Ovary (tissue), 9 donors: ENCODE results near the gene TDRKH. TPM values are rescaled to one million over a fixed set of nuclear protein-coding genes. Genes with fewer than 3 reads are reported as not detected.

Experiments
- DNase-seq, 5 donors: peaks; one replicate each; pipeline ENCODE4 v3.0.0-alpha.2; 2019 to 2020
- H3K27ac ChIP-seq, 2 donors: fragments of 200-600 bp; one replicate each; pipeline versions ENCODE4 v1.5.1 to v1.8.0; 2019 to 2022
- H3K27me3 ChIP-seq: fragments of 200-600 bp; one replicate; pipeline ENCODE4 v1.8.0; 2022
- H3K36me3 ChIP-seq: fragments of 200-600 bp; sonication (generic); one replicate; pipeline ENCODE4 v1.5.1; 2019
- H3K4me1 ChIP-seq: one replicate; pipeline ENCODE4 v1.8.1; 2013; ENCODE audit warnings: mild to moderate bottlenecking, moderate library complexity; ENCODE audit not compliant: insufficient read depth
- H3K4me3 ChIP-seq: fragments of 200-600 bp; sonication (generic); one replicate; pipeline ENCODE4 v1.5.1; 2017
- H3K9me3 ChIP-seq, 2 donors: fragments of 200-600 bp in 1 of 2; sonication (generic) in 1 of 2; one replicate each; pipeline versions ENCODE4 v1.5.1 to v1.8.1; 2013 to 2019; ENCODE audit warnings: mild to moderate bottlenecking in 1 of 2, moderate library complexity in 1 of 2
- CTCF ChIP-seq, 3 donors: fragments of 450-650 bp in 2 of 3; fragments of 200-600 bp in 1 of 3; IDR thresholded peaks; one replicate each; pipeline versions ENCODE4 v1.5.1 to v1.8.0; 2016 to 2022; ENCODE audit warnings: antibody characterized with exemption in 3 of 3, mild to moderate bottlenecking in 1 of 3
- EP300 ChIP-seq: sonication (generic); formaldehyde crosslinking; IDR thresholded peaks from one replicate; pipeline ENCODE4 v1.6.1; 2017; ENCODE audit warnings: antibody characterized with exemption
- POLR2A ChIP-seq: fragments of 450-650 bp; IDR thresholded peaks from one replicate; pipeline ENCODE4 v1.6.1; 2017; ENCODE audit warnings: antibody characterized with exemption, mild to moderate bottlenecking, moderate library complexity
- WGBS, 3 donors: extraction: QIAGEN DNeasy Blood & Tissue Kit in 1 of 3; methylation state at CpG; one replicate each; pipeline versions ENCODE4 v1.1.5 to v1.1.7; 2013 to 2017; 5-methylcytosine and 5-hydroxymethylcytosine counted together
- intact Hi-C, 4 donors: fragments of 100-400 bp; cut with DNase I; formaldehyde crosslinking; loops; one replicate each; pipeline versions ENCODE4 v1.11.0 to v1.15.1; 2022 to 2023
- polyA plus RNA-seq, 2 donors: library from polyadenylated mRNA; stranded (reverse); fragments of 200-250 nt in 1 of 2; fragments of 350-450 nt in 1 of 2; fragmentation: Illumina TruSeq in 1 of 2; extraction: RNeasy Lipid Tissue Mini Kit (QIAGEN cat#74804) in 1 of 2; gene quantifications; one replicate each; pipeline ENCODE4 v1.2.3, GENCODE V29; 2013 to 2014
- total RNA-seq, 7 donors: library from RNA; depleted of rRNA in 2 of 7; stranded (reverse); fragments of >200 nt in 2 of 7; fragmentation: NEBNext Ultra II Directional in 3 of 7; extraction: Animal tissue kit (Norgen Biotek cat#: 25700) in 3 of 7; gene quantifications; one replicate each; pipeline versions ENCODE4 v1.1.0 to v1.2.4, GENCODE V29; 2016 to 2023
- donor health status: DM: no; HTN: no; CAD: no; lungs with moderate emphysema.
- donor health status: DM: no; HTN: no; CAD: no.
- donor health status: Bipolar disorder and iron deficiency.
- donor health status: DM: yes; HTN: yes; CAD: no.
- donor health status: DM: no; HTN: no; CAD: no.
- donor health status: DM: yes; HTN: yes; CAD: no.

Gene TDRKH
- total and polyA plus RNA-seq, 9 donors: 1.5 to 6.6 (median 3.2) TPM

- no peak for DNase-seq
- peaks cover 8% of the 10 kb centered on the region for H3K4me1 ChIP-seq
- no peaks in the 10 kb centered on the region for H3K27me3 ChIP-seq
- no peak for TF ChIP-seq POLR2A
- TF ChIP-seq CTCF (IDR thresholded peaks at IDR 0.05): no peak
- no peak for TF ChIP-seq EP300
- H3K27ac ChIP-seq: no peak overlapping the region
- WGBS, 3 donors: 65 to 66% (median 65%) methylated on average over 7 of the region's 7 CpGs
- H3K36me3 ChIP-seq: no peaks in the 10 kb centered on the region
- no peaks in the 10 kb centered on the region for H3K9me3 ChIP-seq
- H3K4me3 ChIP-seq: no peak overlapping the region
- intact Hi-C loops: no loop called here
These were observed 32.1 kb upstream of the TDRKH start for GRCh38 chr1:151822404-151822803.

GRCh38 chr1:151820940-151821339, 30.6 kb upstream of the TDRKH start:
- TF ChIP-seq CTCF (IDR thresholded peaks at IDR 0.05) (no peak), POLR2A (no peak), EP300 (no peak)
- H3K27ac ChIP-seq: no peak overlapping the region
- 15 to 32% (median 22%) methylated on average over 2 of the region's 2 CpGs for WGBS, 3 donors

GRCh38 chr1:151819976-151820623, 29.8 kb upstream of the TDRKH start:
- intact Hi-C loops: no loop called here
- WGBS, 3 donors: 81 to 86% (median 81%) methylated on average over 7 of the region's 7 CpGs
- no peak for DNase-seq
- TF ChIP-seq CTCF (IDR thresholded peaks at IDR 0.05): no peak
- TF ChIP-seq EP300: no peak
- no peaks in the 10 kb centered on the region for H3K27me3 ChIP-seq
- no peaks in the 10 kb centered on the region for H3K9me3 ChIP-seq
- H3K27ac ChIP-seq: no peak overlapping the region
- no peak overlapping the region for H3K4me3 ChIP-seq
- H3K4me1 ChIP-seq: no peaks in the 10 kb centered on the region
- no peaks in the 10 kb centered on the region for H3K36me3 ChIP-seq

More at GRCh38 chr1:151820940-151821339, 30.6 kb upstream of the TDRKH start:
- no peaks in the 10 kb centered on the region for H3K27me3 ChIP-seq
- no peak overlapping the region for H3K4me3 ChIP-seq
- intact Hi-C loops: no loop called here
- H3K4me1 ChIP-seq: peaks cover 4% of the 10 kb centered on the region
- no peaks in the 10 kb centered on the region for H3K36me3 ChIP-seq
- DNase-seq: no peak
- H3K9me3 ChIP-seq: no peaks in the 10 kb centered on the region

- no peak overlapping the region for H3K4me3 ChIP-seq
- H3K36me3 ChIP-seq: no peaks in the 10 kb centered on the region
- no peak overlapping the region for H3K27ac ChIP-seq
- H3K9me3 ChIP-seq: no peaks in the 10 kb centered on the region
- TF ChIP-seq POLR2A (no peak), CTCF (IDR thresholded peaks at IDR 0.05) (no peak), EP300 (no peak)
- WGBS, 3 donors: 74 to 82% (median 79%) methylated on average over 12 of the region's 12 CpGs
- intact Hi-C loops: no loop called here
- no peak for DNase-seq
- no peaks in the 10 kb centered on the region for H3K27me3 ChIP-seq
- H3K4me1 ChIP-seq: no peaks in the 10 kb centered on the region
These were observed 29.0 kb upstream of the TDRKH start for GRCh38 chr1:151819227-151819835.
